ENCODE results near the gene HBE1. TPM values are rescaled to one million over a fixed set of nuclear protein-coding genes. Genes with fewer than 3 reads are reported as not detected.

HBE1 gene
- total and polyA plus RNA-seq, 2 experiments from 2014 or later: not detected

DNA sequence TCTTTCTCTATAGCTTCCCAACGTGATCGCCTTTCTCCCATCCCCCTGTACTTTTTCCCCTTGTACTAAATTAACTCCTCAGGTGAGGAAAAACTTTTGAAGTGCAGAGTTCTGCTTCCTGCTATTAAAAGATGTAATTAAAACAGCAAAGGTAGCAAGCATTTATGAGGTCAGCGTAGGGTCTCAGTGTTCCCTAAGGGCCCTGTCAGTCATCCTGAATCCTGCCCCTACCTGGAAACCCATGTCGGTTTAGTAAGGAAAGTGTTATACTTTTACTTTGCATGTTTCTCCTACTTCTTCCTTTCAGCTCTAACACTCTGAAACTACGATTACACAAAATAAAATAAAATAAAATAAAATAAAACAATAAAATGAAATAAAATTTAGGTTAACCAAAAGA, 41.6 kb downstream of the HBE1 start:
- Histone ChIP-seq H3K9me3 (ENCODE audit: low read depth) (no peaks in the 10 kb centered on the region), H3K4me2 (ENCODE audit: unreplicated experiment) (no peak overlapping the region), H3K4me1 (ENCODE audit: insufficient read depth) (no peaks in the 10 kb centered on the region), H3K9ac (no peak overlapping the region), H3K79me2 (ENCODE audit: insufficient read depth) (no peaks in the 10 kb centered on the region), H3K4me3 (no peak overlapping the region), H3K9me2 (ENCODE audit: insufficient read depth) (no peaks in the 10 kb centered on the region), H4K20me1 (ENCODE audit: insufficient read depth) (no peaks in the 10 kb centered on the region), H3K27me3 (replicated peaks; ENCODE audit: insufficient read depth) (no peaks in the 10 kb centered on the region), H3K27ac (no peak overlapping the region), H3K36me3 (ENCODE audit: low read depth) (no peaks in the 10 kb centered on the region), H2AFZ (no peak overlapping the region), H3F3A (ENCODE audit: insufficient read depth) (no peaks in the 10 kb centered on the region)
- 39 to 45% methylated on average over 5 of the region's 5 CpGs for WGBS, 2 experiments (ENCODE audit: low coverage in 1 of 2, low lambda C conversion rate in 2 of 2, missing lambda C conversion rate in 2 of 2)
- DNase-seq: no peak
- in situ Hi-C loops (cut with MboI): no loop called here
- TF ChIP-seq EZH2phosphoT487 (IDR thresholded peaks at IDR 0.05; ENCODE audit: insufficient read depth, low read depth) (no peak), EZH2 (IDR thresholded peaks at IDR 0.05; ENCODE audit: insufficient read depth, poor library complexity, severe bottlenecking) (no peak)

DNA sequence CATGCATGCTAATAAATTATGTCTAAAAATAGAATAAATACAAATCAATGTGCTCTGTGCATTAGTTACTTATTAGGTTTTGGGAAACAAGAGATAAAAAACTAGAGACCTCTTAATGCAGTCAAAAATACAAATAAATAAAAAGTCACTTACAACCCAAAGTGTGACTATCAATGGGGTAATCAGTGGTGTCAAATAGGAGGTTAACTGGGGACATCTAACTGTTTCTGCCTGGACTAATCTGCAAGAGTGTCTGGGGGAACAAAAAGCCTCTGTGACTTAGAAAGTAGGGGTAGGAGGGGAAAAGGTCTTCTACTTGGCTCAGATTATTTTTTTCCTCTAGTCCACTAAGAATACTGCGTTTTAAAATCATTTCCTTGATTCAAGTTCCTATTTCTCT, 42.1 kb downstream of the HBE1 start:
- Histone ChIP-seq H3K79me2 (ENCODE audit: insufficient read depth) (no peaks in the 10 kb centered on the region), H2AFZ (no peak overlapping the region), H3K4me3 (no peak overlapping the region), H3K9ac (no peak overlapping the region), H4K20me1 (ENCODE audit: insufficient read depth) (no peaks in the 10 kb centered on the region), H3K9me2 (ENCODE audit: insufficient read depth) (no peaks in the 10 kb centered on the region), H3K4me1 (ENCODE audit: insufficient read depth) (no peaks in the 10 kb centered on the region), H3K27ac (no peak overlapping the region), H3K27me3 (replicated peaks; ENCODE audit: insufficient read depth) (no peaks in the 10 kb centered on the region), H3F3A (ENCODE audit: insufficient read depth) (no peaks in the 10 kb centered on the region), H3K9me3 (ENCODE audit: low read depth) (no peaks in the 10 kb centered on the region), H3K36me3 (ENCODE audit: low read depth) (no peaks in the 10 kb centered on the region), H3K4me2 (ENCODE audit: unreplicated experiment) (no peak overlapping the region)
- DNase-seq: no peak
- WGBS, 2 experiments (ENCODE audit: low coverage in 1 of 2, low lambda C conversion rate in 2 of 2, missing lambda C conversion rate in 2 of 2): 22 to 41% methylated on average over 1 of the region's 1 CpG
- in situ Hi-C loops (cut with MboI): no loop called here
- TF ChIP-seq EZH2 (IDR thresholded peaks at IDR 0.05; ENCODE audit: insufficient read depth, poor library complexity, severe bottlenecking): no peak
- no peak for TF ChIP-seq EZH2phosphoT487 (IDR thresholded peaks at IDR 0.05; ENCODE audit: insufficient read depth, low read depth)

DNA sequence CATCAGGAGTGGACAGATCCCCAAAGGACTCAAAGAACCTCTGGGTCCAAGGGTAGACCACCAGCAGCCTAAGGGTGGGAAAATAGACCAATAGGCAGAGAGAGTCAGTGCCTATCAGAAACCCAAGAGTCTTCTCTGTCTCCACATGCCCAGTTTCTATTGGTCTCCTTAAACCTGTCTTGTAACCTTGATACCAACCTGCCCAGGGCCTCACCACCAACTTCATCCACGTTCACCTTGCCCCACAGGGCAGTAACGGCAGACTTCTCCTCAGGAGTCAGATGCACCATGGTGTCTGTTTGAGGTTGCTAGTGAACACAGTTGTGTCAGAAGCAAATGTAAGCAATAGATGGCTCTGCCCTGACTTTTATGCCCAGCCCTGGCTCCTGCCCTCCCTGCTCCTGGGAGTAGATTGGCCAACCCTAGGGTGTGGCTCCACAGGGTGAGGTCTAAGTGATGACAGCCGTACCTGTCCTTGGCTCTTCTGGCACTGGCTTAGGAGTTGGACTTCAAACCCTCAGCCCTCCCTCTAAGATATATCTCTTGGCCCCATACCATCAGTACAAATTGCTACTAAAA, 42.9 kb downstream of the HBE1 start, which contains the start of gene HBB:
HBB (minus strand) TSS at position 340 of the 579 bp plus-strand sequence; CDS start at position 290, 50 bp downstream.
- DNase-seq: no peak
- Histone ChIP-seq H3K79me2 (ENCODE audit: insufficient read depth) (no peaks in the 10 kb centered on the region), H3K4me2 (ENCODE audit: unreplicated experiment) (no peak within 1 kb of the TSS), H3F3A (ENCODE audit: insufficient read depth) (no peaks in the 10 kb centered on the region), H3K9ac (no peak within 1 kb of the TSS), H3K27ac (no peak within 1 kb of the TSS), H3K4me1 (ENCODE audit: insufficient read depth) (no peaks in the 10 kb centered on the region), H3K9me2 (ENCODE audit: insufficient read depth) (no peaks in the 10 kb centered on the region), H3K9me3 (ENCODE audit: low read depth) (no peaks in the 10 kb centered on the region), H3K36me3 (ENCODE audit: low read depth) (no peaks in the 10 kb centered on the region), H2AFZ (no peak within 1 kb of the TSS), H3K27me3 (replicated peaks; ENCODE audit: insufficient read depth) (no peaks in the 10 kb centered on the region), H3K4me3 (no peak within 1 kb of the TSS), H4K20me1 (ENCODE audit: insufficient read depth) (no peaks in the 10 kb centered on the region)
- 70 to 71% methylated on average over 3 of the region's 3 CpGs for WGBS, 2 experiments (ENCODE audit: low coverage in 1 of 2, low lambda C conversion rate in 2 of 2, missing lambda C conversion rate in 2 of 2)
- in situ Hi-C loops (cut with MboI): no loop called here
- TF ChIP-seq EZH2 (IDR thresholded peaks at IDR 0.05; ENCODE audit: insufficient read depth, poor library complexity, severe bottlenecking) (no peak), EZH2phosphoT487 (IDR thresholded peaks at IDR 0.05; ENCODE audit: insufficient read depth, low read depth) (no peak)

DNA sequence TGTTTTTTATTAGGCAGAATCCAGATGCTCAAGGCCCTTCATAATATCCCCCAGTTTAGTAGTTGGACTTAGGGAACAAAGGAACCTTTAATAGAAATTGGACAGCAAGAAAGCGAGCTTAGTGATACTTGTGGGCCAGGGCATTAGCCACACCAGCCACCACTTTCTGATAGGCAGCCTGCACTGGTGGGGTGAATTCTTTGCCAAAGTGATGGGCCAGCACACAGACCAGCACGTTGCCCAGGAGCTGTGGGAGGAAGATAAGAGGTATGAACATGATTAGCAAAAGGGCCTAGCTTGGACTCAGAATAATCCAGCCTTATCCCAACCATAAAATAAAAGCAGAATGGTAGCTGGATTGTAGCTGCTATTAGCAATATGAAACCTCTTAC, 44.3 kb downstream of the HBE1 start:
- H4K20me1 ChIP-seq (ENCODE audit: insufficient read depth): no peaks in the 10 kb centered on the region
- H3K4me1 ChIP-seq (ENCODE audit: insufficient read depth): no peaks in the 10 kb centered on the region
- H3K4me2 ChIP-seq (ENCODE audit: unreplicated experiment): no peak overlapping the region
- no peak overlapping the region for H3K4me3 ChIP-seq
- H3K9ac ChIP-seq: no peak overlapping the region
- H3K27me3 ChIP-seq (replicated peaks; ENCODE audit: insufficient read depth): no peaks in the 10 kb centered on the region
- in situ Hi-C loops (cut with MboI): no loop called here
- WGBS, 2 experiments (ENCODE audit: low coverage in 1 of 2, low lambda C conversion rate in 2 of 2, missing lambda C conversion rate in 2 of 2): 46 to 48% methylated on average over 2 of the region's 2 CpGs
- no peak overlapping the region for H3K27ac ChIP-seq
- H3K9me3 ChIP-seq (ENCODE audit: low read depth): no peaks in the 10 kb centered on the region
- H3K79me2 ChIP-seq (ENCODE audit: insufficient read depth): no peaks in the 10 kb centered on the region
- no peak for TF ChIP-seq EZH2phosphoT487 (IDR thresholded peaks at IDR 0.05; ENCODE audit: insufficient read depth, low read depth)
- no peak for TF ChIP-seq EZH2 (IDR thresholded peaks at IDR 0.05; ENCODE audit: insufficient read depth, poor library complexity, severe bottlenecking)
- no peaks in the 10 kb centered on the region for H3F3A ChIP-seq (ENCODE audit: insufficient read depth)
- no peak for DNase-seq
- no peaks in the 10 kb centered on the region for H3K36me3 ChIP-seq (ENCODE audit: low read depth)
- H3K9me2 ChIP-seq (ENCODE audit: insufficient read depth): no peaks in the 10 kb centered on the region
- H2AFZ ChIP-seq: no peak overlapping the region

Data from GM23248 (cell line).